Effector memory CD8-positive, alpha-beta T cell (primary cell): ENCODE measurements around the gene RIMBP2.
"Not testable (repeated sequence)": the region's sequence is repeated elsewhere in the genome, so short reads cannot be mapped to it uniquely, and the experiment has no call there.

ENCODE experiments used
- ATAC-seq: fragments of 150-1000 bp; cut with Tn5 transposase; replicated peaks from 2 replicates; pipeline ENCODE4 v1.10.0; 2021; ENCODE audit warnings: mild to moderate bottlenecking, moderate library complexity
- DNase-seq, 3 experiments: peaks; one replicate each; pipeline ENCODE4 v3.0.0; 2021
- H3K27ac Mint-ChIP-seq, 2 donors: one replicate each; pipeline ENCODE4 v1.8.0; 2022; ENCODE audit warnings: mild to moderate bottlenecking in 2 of 2, mixed read lengths in 2 of 2, moderate library complexity in 2 of 2
- H3K27me3 Mint-ChIP-seq, 2 donors: one replicate each; pipeline ENCODE4 v1.8.0; 2022; ENCODE audit warnings: mixed read lengths in 2 of 2
- H3K36me3 Mint-ChIP-seq: one replicate; pipeline ENCODE4 v1.8.0; 2022; ENCODE audit warnings: mild to moderate bottlenecking, moderate library complexity, mixed read lengths; ENCODE audit not compliant: insufficient read depth
- H3K4me1 Mint-ChIP-seq, 2 donors: one replicate each; pipeline ENCODE4 v1.8.0; 2022; ENCODE audit warnings: low read depth in 2 of 2, mixed read lengths in 2 of 2
- H3K4me3 Mint-ChIP-seq, 2 donors: one replicate each; pipeline ENCODE4 v1.8.0; 2022; ENCODE audit warnings: mild to moderate bottlenecking in 2 of 2, mixed read lengths in 2 of 2, moderate library complexity in 2 of 2
- H3K9me3 Mint-ChIP-seq, 2 donors: one replicate each; pipeline ENCODE4 v1.8.0; 2022; ENCODE audit warnings: mixed read lengths in 2 of 2

The RIMBP2 gene

GRCh38 chr12:130747867-130748740, 32.0 kb upstream of the RIMBP2 start:
- Mint-ChIP-seq H3K4me3 (no peak overlapping the region), H3K4me1 (peaks cover 6 to 8% of the 10 kb centered on the region in 2 donors), H3K27ac (peak overlapping the region in 1 of 2 donors; percentile 50), H3K27me3 (peaks cover 16 to 39% of the 10 kb centered on the region in 2 donors), H3K9me3 (no peaks in the 10 kb centered on the region), H3K36me3 (no peaks in the 10 kb centered on the region)
- DNase-seq (peak; percentile 55 to 69 (median 66)), ATAC-seq (peak; percentile 79)

- DNase-seq, result no peak
- no peak overlapping the region for H3K27ac Mint-ChIP-seq
- H3K9me3 Mint-ChIP-seq, result no peaks in the 10 kb centered on the region
- no peak for ATAC-seq
- no peak overlapping the region for H3K4me3 Mint-ChIP-seq
- no peaks in the 10 kb centered on the region for H3K36me3 Mint-ChIP-seq
- H3K4me1 Mint-ChIP-seq, result peaks cover 5 to 6% of the 10 kb centered on the region in 2 donors
- H3K27me3 Mint-ChIP-seq, result peaks cover 26 to 39% of the 10 kb centered on the region in 2 donors
Measured at GRCh38 chr12:130746546-130746945, 30.4 kb upstream of the RIMBP2 start.

GRCh38 chr12:130745921-130746320, 29.8 kb upstream of the RIMBP2 start:
- Mint-ChIP-seq H3K27me3 (peaks cover 31 to 39% of the 10 kb centered on the region in 2 donors), H3K27ac (no peak overlapping the region), H3K9me3 (no peaks in the 10 kb centered on the region), H3K36me3 (no peaks in the 10 kb centered on the region), H3K4me1 (peaks cover 5 to 6% of the 10 kb centered on the region in 2 donors), H3K4me3 (no peak overlapping the region)
- ATAC-seq (no peak), DNase-seq (no peak)

GRCh38 chr12:130744274-130744673, 28.2 kb upstream of the RIMBP2 start:
- no peak overlapping the region for H3K4me3 Mint-ChIP-seq
- peaks cover 5 to 6% of the 10 kb centered on the region in 2 donors for H3K4me1 Mint-ChIP-seq
- no peaks in the 10 kb centered on the region for H3K9me3 Mint-ChIP-seq
- DNase-seq (no peak), ATAC-seq (no peak)
- H3K27me3 Mint-ChIP-seq, result peaks cover 41 to 42% of the 10 kb centered on the region in 2 donors
- H3K36me3 Mint-ChIP-seq, result no peaks in the 10 kb centered on the region
- H3K27ac Mint-ChIP-seq, result no peak overlapping the region

- DNase-seq, result no peak
- Mint-ChIP-seq H3K36me3 (no peaks in the 10 kb centered on the region), H3K4me3 (no peak overlapping the region), H3K27me3 (peaks cover 41 to 42% of the 10 kb centered on the region in 2 donors), H3K9me3 (no peaks in the 10 kb centered on the region), H3K4me1 (peaks cover 5 to 6% of the 10 kb centered on the region in 2 donors), H3K27ac (no peak overlapping the region)
- no peak for ATAC-seq
Measured at GRCh38 chr12:130743606-130744005, 27.5 kb upstream of the RIMBP2 start.

- H3K27ac Mint-ChIP-seq, result no peak overlapping the region
Measured at GRCh38 chr12:130743176-130743575, 27.1 kb upstream of the RIMBP2 start.

GRCh38 chr12:130742716-130743115, 26.6 kb upstream of the RIMBP2 start:
- Mint-ChIP-seq H3K9me3 (no peaks in the 10 kb centered on the region), H3K36me3 (no peaks in the 10 kb centered on the region)
- no peak for DNase-seq

More at GRCh38 chr12:130743176-130743575, 27.1 kb upstream of the RIMBP2 start:
- H3K9me3 Mint-ChIP-seq, result no peaks in the 10 kb centered on the region
- peaks cover 40 to 41% of the 10 kb centered on the region in 2 donors for H3K27me3 Mint-ChIP-seq
- no peak for ATAC-seq
- H3K4me1 Mint-ChIP-seq, result peaks cover 4 to 5% of the 10 kb centered on the region in 2 donors
- no peaks in the 10 kb centered on the region for H3K36me3 Mint-ChIP-seq
- H3K4me3 Mint-ChIP-seq, result no peak overlapping the region
- no peak for DNase-seq

GRCh38 chr12:130742112-130742511, 26.0 kb upstream of the RIMBP2 start:
- no peak overlapping the region for H3K27ac Mint-ChIP-seq
- no peak for ATAC-seq
- no peaks in the 10 kb centered on the region for H3K4me1 Mint-ChIP-seq

More at GRCh38 chr12:130742716-130743115, 26.6 kb upstream of the RIMBP2 start:
- H3K4me3 Mint-ChIP-seq, result no peak overlapping the region
- H3K27me3 Mint-ChIP-seq, result peaks cover 38 to 41% of the 10 kb centered on the region in 2 donors
- H3K4me1 Mint-ChIP-seq, result peaks cover 0 to under 1% of the 10 kb centered on the region in 2 donors
- ATAC-seq, result no peak
- no peak overlapping the region for H3K27ac Mint-ChIP-seq

GRCh38 chr12:130739571-130739970, 23.5 kb upstream of the RIMBP2 start:
- no peaks in the 10 kb centered on the region for H3K4me1 Mint-ChIP-seq
- peaks cover 43 to 63% of the 10 kb centered on the region in 2 donors for H3K27me3 Mint-ChIP-seq
- DNase-seq, result no peak
- no peak overlapping the region for H3K27ac Mint-ChIP-seq
- no peaks in the 10 kb centered on the region for H3K36me3 Mint-ChIP-seq
- H3K4me3 Mint-ChIP-seq, result no peak overlapping the region
- ATAC-seq, result no peak
- H3K9me3 Mint-ChIP-seq, result no peaks in the 10 kb centered on the region

More at GRCh38 chr12:130742112-130742511, 26.0 kb upstream of the RIMBP2 start:
- Mint-ChIP-seq H3K27me3 (peaks cover 41 to 47% of the 10 kb centered on the region in 2 donors), H3K4me3 (no peak overlapping the region), H3K36me3 (no peaks in the 10 kb centered on the region), H3K9me3 (no peaks in the 10 kb centered on the region)
- no peak for DNase-seq

- not testable (repeated sequence) for DNase-seq, H3K9me3 Mint-ChIP-seq, H3K4me3 Mint-ChIP-seq, H3K27ac Mint-ChIP-seq, ATAC-seq, H3K36me3 Mint-ChIP-seq, H3K4me1 Mint-ChIP-seq
- peaks cover 37 to 52% of the 10 kb centered on the region in 2 donors for H3K27me3 Mint-ChIP-seq
Measured at GRCh38 chr12:130738403-130738802, 22.3 kb upstream of the RIMBP2 start.

- no peak for DNase-seq
- no peak for ATAC-seq
- Mint-ChIP-seq H3K4me3 (no peak overlapping the region), H3K9me3 (no peaks in the 10 kb centered on the region), H3K4me1 (no peaks in the 10 kb centered on the region), H3K27ac (no peak overlapping the region), H3K27me3 (peaks cover 37 to 50% of the 10 kb centered on the region in 2 donors), H3K36me3 (no peaks in the 10 kb centered on the region)
Measured at GRCh38 chr12:130737731-130738130, 21.6 kb upstream of the RIMBP2 start.

- H3K27ac Mint-ChIP-seq, result no peak overlapping the region
- peaks cover 0 to 11% of the 10 kb centered on the region in 2 donors for H3K27me3 Mint-ChIP-seq
Measured at GRCh38 chr12:130729344-130729743, 13.2 kb upstream of the RIMBP2 start.

GRCh38 chr12:130728158-130729058, 12.3 kb upstream of the RIMBP2 start:
- Mint-ChIP-seq H3K4me1 (no peaks in the 10 kb centered on the region), H3K36me3 (no peaks in the 10 kb centered on the region), H3K27ac (no peak overlapping the region), H3K4me3 (no peak overlapping the region), H3K9me3 (peaks cover 6 to 9% of the 10 kb centered on the region in 2 donors), H3K27me3 (peaks cover 0 to 11% of the 10 kb centered on the region in 2 donors)
- ATAC-seq (no peak), DNase-seq (no peak)

More at GRCh38 chr12:130729344-130729743, 13.2 kb upstream of the RIMBP2 start:
- H3K9me3 Mint-ChIP-seq, result peaks cover 4 to 7% of the 10 kb centered on the region in 2 donors
- no peaks in the 10 kb centered on the region for H3K36me3 Mint-ChIP-seq
- DNase-seq, result no peak
- no peak overlapping the region for H3K4me3 Mint-ChIP-seq
- ATAC-seq, result no peak
- H3K4me1 Mint-ChIP-seq, result no peaks in the 10 kb centered on the region
